Smooth muscle cell (in vitro differentiated cells): ENCODE results near the gene CTPS1. TPM values are rescaled to one million over a fixed set of nuclear protein-coding genes. Genes with fewer than 3 reads are reported as not detected.

ENCODE experiments used
- DNase-seq: peaks from one replicate; lab custom pipeline; 2025; ENCODE audit not compliant: unreplicated experiment; lab: John Stamatoyannopoulos, UW
- H2AFZ ChIP-seq: fragments of 200-600 bp; sonication (generic); 2 replicates; pipeline ENCODE4 v1.6.0; 2016; ENCODE audit warnings: antibody characterized with exemption, low read depth, mild to moderate bottlenecking
- H3F3A ChIP-seq: fragments of 200-600 bp; sonication (generic); 2 replicates; pipeline ENCODE4 v1.6.0; 2017; ENCODE audit warnings: antibody characterized with exemption, low read depth
- H3K27ac ChIP-seq: fragments of 200-600 bp; sonication (generic); 2 replicates; pipeline ENCODE4 v1.5.1; 2016; ENCODE audit warnings: low read depth, mild to moderate bottlenecking
- H3K27me3 ChIP-seq: fragments of 200-600 bp; sonication (generic); 2 replicates; pipeline ENCODE4 v1.6.1; 2016; ENCODE audit warnings: low read depth, mild to moderate bottlenecking
- H3K36me3 ChIP-seq: fragments of 200-600 bp; sonication (generic); 2 replicates; pipeline ENCODE4 v1.5.1; 2016; ENCODE audit warnings: low read depth
- H3K4me1 ChIP-seq: fragments of 200-600 bp; sonication (generic); 2 replicates; pipeline ENCODE4 v1.5.1; 2016; ENCODE audit warnings: low read depth
- H3K4me2 ChIP-seq: fragments of 200-600 bp; sonication (generic); 2 replicates; pipeline ENCODE4 v1.6.0; 2016; ENCODE audit warnings: mild to moderate bottlenecking
- H3K4me3 ChIP-seq: fragments of 200-600 bp; sonication (generic); 2 replicates; pipeline ENCODE4 v1.5.1; 2016; ENCODE audit warnings: mild to moderate bottlenecking
- H3K79me2 ChIP-seq: fragments of 200-600 bp; sonication (generic); 2 replicates; pipeline ENCODE4 v1.6.0; 2016; ENCODE audit warnings: low read depth, mild to moderate bottlenecking
- H3K9ac ChIP-seq: fragments of 200-600 bp; sonication (generic); 2 replicates; pipeline ENCODE4 v1.6.0; 2016; ENCODE audit warnings: low read depth
- H3K9me3 ChIP-seq: fragments of 200-600 bp; sonication (generic); replicated peaks from 2 replicates; pipeline ENCODE4 v1.5.1; 2016; ENCODE audit warnings: low read depth
- H4K20me1 ChIP-seq: fragments of 200-600 bp; sonication (generic); 2 replicates; pipeline ENCODE4 v1.6.0; 2016; ENCODE audit warnings: low read depth
- WGBS: methylation state at CpG from one replicate; pipeline ENCODE4 v1.1.7; 2016; ENCODE audit warnings: low lambda C conversion rate; 5-methylcytosine and 5-hydroxymethylcytosine counted together
- polyA plus RNA-seq: library from polyadenylated mRNA; unstranded; fragments of >200 nt; fragmentation: Nextera tagmentation; extraction: Ambion mirVana; gene quantifications from 2 replicates; pipeline ENCODE4 v1.2.1, GENCODE V29; 2016
- total RNA-seq: library from RNA; depleted of rRNA; stranded (reverse); fragments of >200 nt; gene quantifications from 2 replicates; pipeline ENCODE4 v1.2.3, GENCODE V29; 2014
- TF ChIP-seq, protein P1 (sequence below): fragments of 200-600 bp; sonication (generic); IDR thresholded peaks from 2 replicates; pipeline ENCODE4 v1.5.1; 2017; ENCODE audit warnings: borderline replicate concordance, mild to moderate bottlenecking, antibody characterized with exemption; ENCODE audit not compliant: insufficient read depth, poor library complexity, severe bottlenecking

CTPS1 gene
- total and polyA plus RNA-seq, 2 experiments from 2014 or later: 20.9 to 24.4 TPM

DNA sequence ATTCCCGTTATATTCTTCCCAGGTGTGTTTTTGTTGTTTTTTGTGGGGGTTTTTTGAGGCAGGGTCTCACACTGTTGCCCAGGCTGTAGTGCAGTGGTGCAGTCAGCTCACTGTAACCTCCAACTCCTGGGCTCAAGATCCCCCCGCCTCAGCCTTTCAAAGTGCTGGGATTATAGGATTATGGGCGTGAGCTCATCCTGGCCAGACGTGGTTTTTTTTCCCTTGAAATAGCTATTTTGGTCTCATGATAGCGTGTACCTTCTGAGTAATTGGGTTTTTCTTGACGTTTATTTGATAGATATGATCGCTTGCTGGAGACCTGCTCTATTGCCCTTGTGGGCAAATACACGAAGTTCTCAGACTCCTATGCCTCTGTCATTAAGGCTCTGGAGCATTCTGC, 17.6 kb downstream of the CTPS1 start:
- Histone ChIP-seq H3K27ac (peak overlapping the region; percentile 82), H3K36me3 (peaks cover 26% of the 10 kb centered on the region), H3K4me3 (no peak overlapping the region), H3F3A (peaks cover 6% of the 10 kb centered on the region), H3K9me3 (no peaks in the 10 kb centered on the region), H3K27me3 (no peaks in the 10 kb centered on the region), H3K4me2 (peak overlapping the region; percentile 74), H3K79me2 (no peaks in the 10 kb centered on the region), H3K9ac (peak overlapping the region; percentile 42), H4K20me1 (peaks cover 82% of the 10 kb centered on the region), H2AFZ (no peak overlapping the region), H3K4me1 (peaks cover 5% of the 10 kb centered on the region)
- DNase-seq: no peak
- 34% methylated on average over 8 of the region's 8 CpGs for WGBS
- TF ChIP-seq, protein P1, sequence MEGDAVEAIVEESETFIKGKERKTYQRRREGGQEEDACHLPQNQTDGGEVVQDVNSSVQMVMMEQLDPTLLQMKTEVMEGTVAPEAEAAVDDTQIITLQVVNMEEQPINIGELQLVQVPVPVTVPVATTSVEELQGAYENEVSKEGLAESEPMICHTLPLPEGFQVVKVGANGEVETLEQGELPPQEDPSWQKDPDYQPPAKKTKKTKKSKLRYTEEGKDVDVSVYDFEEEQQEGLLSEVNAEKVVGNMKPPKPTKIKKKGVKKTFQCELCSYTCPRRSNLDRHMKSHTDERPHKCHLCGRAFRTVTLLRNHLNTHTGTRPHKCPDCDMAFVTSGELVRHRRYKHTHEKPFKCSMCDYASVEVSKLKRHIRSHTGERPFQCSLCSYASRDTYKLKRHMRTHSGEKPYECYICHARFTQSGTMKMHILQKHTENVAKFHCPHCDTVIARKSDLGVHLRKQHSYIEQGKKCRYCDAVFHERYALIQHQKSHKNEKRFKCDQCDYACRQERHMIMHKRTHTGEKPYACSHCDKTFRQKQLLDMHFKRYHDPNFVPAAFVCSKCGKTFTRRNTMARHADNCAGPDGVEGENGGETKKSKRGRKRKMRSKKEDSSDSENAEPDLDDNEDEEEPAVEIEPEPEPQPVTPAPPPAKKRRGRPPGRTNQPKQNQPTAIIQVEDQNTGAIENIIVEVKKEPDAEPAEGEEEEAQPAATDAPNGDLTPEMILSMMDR: no peak

- WGBS: over 99% methylated on average over 4 of the region's 4 CpGs
- H3K9ac ChIP-seq: no peak overlapping the region
- H2AFZ ChIP-seq: no peak overlapping the region
- no peak overlapping the region for H3K4me2 ChIP-seq
- no peaks in the 10 kb centered on the region for H3K9me3 ChIP-seq
- no peak for DNase-seq
- H3K4me1 ChIP-seq: peaks cover 5% of the 10 kb centered on the region
- peaks cover 32% of the 10 kb centered on the region for H3K36me3 ChIP-seq
- peaks cover 14% of the 10 kb centered on the region for H3F3A ChIP-seq
- TF ChIP-seq, protein P1: no peak
- no peak overlapping the region for H3K4me3 ChIP-seq
- no peaks in the 10 kb centered on the region for H3K79me2 ChIP-seq
- no peaks in the 10 kb centered on the region for H3K27me3 ChIP-seq
- peaks cover 88% of the 10 kb centered on the region for H4K20me1 ChIP-seq
- no peak overlapping the region for H3K27ac ChIP-seq
These were observed 19.2 kb downstream of the CTPS1 start for GRCh38 chr1:40998668-40999067.

DNA sequence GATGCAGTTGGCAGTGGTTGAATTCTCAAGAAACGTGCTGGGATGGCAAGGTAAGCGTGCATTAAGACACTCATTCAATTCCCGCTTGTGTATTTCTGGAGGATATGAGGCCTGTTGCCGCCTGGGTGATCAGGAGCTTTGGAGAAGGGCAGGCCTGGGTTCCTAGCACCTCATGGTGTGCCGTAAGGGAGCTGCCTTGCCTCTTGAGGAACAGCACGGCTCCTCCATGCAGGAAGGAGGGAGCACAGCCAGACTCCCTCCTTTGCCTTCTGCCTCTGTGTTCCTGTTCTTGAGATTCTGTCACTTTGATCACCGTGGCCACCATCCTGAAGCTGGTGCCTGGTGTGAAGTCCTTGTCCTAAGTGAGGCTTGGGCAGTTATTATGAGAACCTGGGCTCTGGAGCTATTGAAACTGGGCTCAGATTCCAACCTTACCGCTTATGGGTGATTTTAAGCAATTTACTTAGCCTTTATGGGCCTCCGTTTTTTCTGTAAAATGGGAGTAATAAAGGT, 23.7 kb downstream of the CTPS1 start:
- no peak overlapping the region for H3K9ac ChIP-seq
- DNase-seq: no peak
- H3K79me2 ChIP-seq: no peaks in the 10 kb centered on the region
- peaks cover 14% of the 10 kb centered on the region for H3F3A ChIP-seq
- peak overlapping the region; percentile 46 for H3K4me2 ChIP-seq
- 88% methylated on average over 9 of the region's 9 CpGs for WGBS
- no peaks in the 10 kb centered on the region for H3K9me3 ChIP-seq
- H3K36me3 ChIP-seq: peaks cover 27% of the 10 kb centered on the region
- H3K4me1 ChIP-seq: no peaks in the 10 kb centered on the region
- H2AFZ ChIP-seq: no peak overlapping the region
- peak overlapping the region; percentile 29 for H3K27ac ChIP-seq
- H3K4me3 ChIP-seq: no peak overlapping the region
- peaks cover 76% of the 10 kb centered on the region for H4K20me1 ChIP-seq
- TF ChIP-seq, protein P1: no peak
- no peaks in the 10 kb centered on the region for H3K27me3 ChIP-seq

GRCh38 chr1:41003640-41004220, 24.2 kb downstream of the CTPS1 start:
- Histone ChIP-seq H2AFZ (no peak overlapping the region), H3K9me3 (no peaks in the 10 kb centered on the region), H3K36me3 (peaks cover 25% of the 10 kb centered on the region), H3K4me1 (no peaks in the 10 kb centered on the region), H3F3A (peaks cover 14% of the 10 kb centered on the region), H4K20me1 (peaks cover 70% of the 10 kb centered on the region), H3K4me3 (no peak overlapping the region), H3K27me3 (no peaks in the 10 kb centered on the region), H3K79me2 (no peaks in the 10 kb centered on the region), H3K9ac (no peak overlapping the region), H3K4me2 (peak overlapping the region; percentile 46), H3K27ac (peak overlapping the region; percentile 29)
- TF ChIP-seq, protein P1: peak; percentile 39
- WGBS: 27% methylated on average over 11 of the region's 11 CpGs
- peak; percentile 67 for DNase-seq
